ENCODE measurements around the gene GRHPR. TPM values are rescaled to one million over a fixed set of nuclear protein-coding genes. Genes with fewer than 3 reads are reported as not detected.
A peak's percentile ranks its signal among the peaks of the same experiment; 100 is the strongest.
"Not testable (repeated sequence)": the region's sequence is repeated elsewhere in the genome, so short reads cannot be mapped to it uniquely, and the experiment has no call there.

GRHPR gene
- total RNA-seq, 1 donor from 2014 or later, result 80.5 TPM

- no peak for DNase-seq (ENCODE audit: low spot score)
These were observed 2.0 kb upstream of the GRHPR start for GRCh38 chr9:37420271-37421215.

- no peak for DNase-seq (ENCODE audit: low spot score)
These were observed 595 bp upstream of the GRHPR start for GRCh38 chr9:37421914-37422288.

- no peak for DNase-seq (ENCODE audit: low spot score)
These were observed 1.0 kb downstream of the GRHPR start for GRCh38 chr9:37423508-37423907.

- no peak for DNase-seq (ENCODE audit: low spot score)
These were observed 1.7 kb downstream of the GRHPR start for GRCh38 chr9:37424204-37424685.

- DNase-seq (ENCODE audit: low spot score), result no peak
These were observed 2.3 kb downstream of the GRHPR start for GRCh38 chr9:37424686-37425297.

GRCh38 chr9:37425298-37425752, 2.8 kb downstream of the GRHPR start:
- no peak for DNase-seq (ENCODE audit: low spot score)

GRCh38 chr9:37426431-37426830, 3.9 kb downstream of the GRHPR start:
- not testable (repeated sequence) for DNase-seq (ENCODE audit: low spot score)

GRCh38 chr9:37426846-37427245, 4.3 kb downstream of the GRHPR start:
- no peak for DNase-seq (ENCODE audit: low spot score)

- DNase-seq (ENCODE audit: low spot score), result no peak
These were observed 5.8 kb downstream of the GRHPR start for GRCh38 chr9:37428345-37428744.

GRCh38 chr9:37429441-37430285, 7.2 kb downstream of the GRHPR start:
- DNase-seq (ENCODE audit: low spot score), result peak; percentile 85

- no peak for DNase-seq (ENCODE audit: low spot score)
These were observed 8.5 kb downstream of the GRHPR start for GRCh38 chr9:37430841-37431597.

GRCh38 chr9:37432020-37432419, 9.5 kb downstream of the GRHPR start:
- no peak for DNase-seq (ENCODE audit: low spot score)

GRCh38 chr9:37433867-37434371, 11.4 kb downstream of the GRHPR start:
- DNase-seq (ENCODE audit: low spot score), result peak; percentile 57

GRCh38 chr9:37436540-37436939, 14.0 kb downstream of the GRHPR start:
- peak; percentile 45 for DNase-seq (ENCODE audit: low spot score)

- DNase-seq (ENCODE audit: low spot score), result peak; percentile 53
These were observed 14.5 kb downstream of the GRHPR start for GRCh38 chr9:37437010-37437409.

- no peak for DNase-seq (ENCODE audit: low spot score)
These were observed 15.1 kb downstream of the GRHPR start for GRCh38 chr9:37437621-37438020.

GRCh38 chr9:37438359-37438758, 15.9 kb downstream of the GRHPR start:
- DNase-seq (ENCODE audit: low spot score), result no peak

- no peak for DNase-seq (ENCODE audit: low spot score)
These were observed 19.4 kb downstream of the GRHPR start for GRCh38 chr9:37441776-37442370.

GRCh38 chr9:37442556-37442955, 20.1 kb downstream of the GRHPR start:
- DNase-seq (ENCODE audit: low spot score), result no peak

- DNase-seq (ENCODE audit: low spot score), result no peak
These were observed 21.1 kb downstream of the GRHPR start for GRCh38 chr9:37443566-37443965.
